HPDE6-E6E7 (cell line): ENCODE data around the gene CRTC1.

Experiments
- DNase-seq: peaks from one replicate; pipeline ENCODE4 v3.0.0; 2011; ENCODE audit warnings: missing footprints; ENCODE audit errors: extremely low spot score

Gene CRTC1

GRCh38 chr19:18683109-18683957, at the start of gene CRTC1:
Gene CRTC1 (plus strand): TSS chr19:18683680. CDS start chr19:18683703, 23 bp downstream.
- DNase-seq, result peak; percentile 97

- no peak for DNase-seq
Observed at GRCh38 chr19:18634612-18635297, 48.7 kb upstream of the CRTC1 start.

GRCh38 chr19:18635831-18636182, 47.7 kb upstream of the CRTC1 start:
- no peak for DNase-seq

GRCh38 chr19:18636183-18636968, 47.1 kb upstream of the CRTC1 start:
- DNase-seq, result peak; percentile 95

- DNase-seq, result no peak
Observed at GRCh38 chr19:18636969-18637629, 46.4 kb upstream of the CRTC1 start, which contains the start of gene KLHL26. Gene KLHL26 (plus strand): TSS chr19:18637028. CDS start chr19:18637055, 27 bp downstream.

GRCh38 chr19:18637673-18638630, 45.5 kb upstream of the CRTC1 start:
- DNase-seq, result peak; percentile 60

GRCh38 chr19:18639706-18640243, 43.7 kb upstream of the CRTC1 start:
- no peak for DNase-seq

- DNase-seq, result no peak
Observed at GRCh38 chr19:18644196-18645034, 39.1 kb upstream of the CRTC1 start.

- no peak for DNase-seq
Observed at GRCh38 chr19:18645035-18645511, 38.4 kb upstream of the CRTC1 start.

GRCh38 chr19:18646535-18647370, 36.7 kb upstream of the CRTC1 start:
- DNase-seq, result no peak

- DNase-seq, result no peak
Observed at GRCh38 chr19:18647371-18647767, 36.1 kb upstream of the CRTC1 start.

GRCh38 chr19:18647807-18648206, 35.7 kb upstream of the CRTC1 start:
- no peak for DNase-seq

GRCh38 chr19:18648973-18649315, 34.5 kb upstream of the CRTC1 start:
- no peak for DNase-seq

- DNase-seq, result peak; percentile 38
Observed at GRCh38 chr19:18649371-18650020, 34.0 kb upstream of the CRTC1 start.

GRCh38 chr19:18650021-18650390, 33.5 kb upstream of the CRTC1 start:
- no peak for DNase-seq

GRCh38 chr19:18650468-18651041, 32.9 kb upstream of the CRTC1 start:
- DNase-seq, result no peak

GRCh38 chr19:18651300-18651699, 32.2 kb upstream of the CRTC1 start:
- DNase-seq, result no peak

GRCh38 chr19:18651733-18652132, 31.7 kb upstream of the CRTC1 start:
- no peak for DNase-seq
